ENCODE results near the gene MUC5AC. TPM values are rescaled to one million over a fixed set of nuclear protein-coding genes. Genes with fewer than 3 reads are reported as not detected.

Gene MUC5AC
- total RNA-seq, 6 experiments from 2014 or later: not detected

- H3K4me1 Mint-ChIP-seq (ENCODE audit: low read depth): no peaks in the 10 kb centered on the region
- TF ChIP-seq CTCF (IDR thresholded peaks at IDR 0.05): no peak
Observed at GRCh38 chr11:1228101-1228821, 70.5 kb downstream of the MUC5AC start.

GRCh38 chr11:1228921-1229451, 71.2 kb downstream of the MUC5AC start:
- H3K27ac Mint-ChIP-seq: no peak overlapping the region
- H3K4me1 Mint-ChIP-seq (ENCODE audit: low read depth): no peaks in the 10 kb centered on the region
- DNase-seq: no peak
- H3K36me3 Mint-ChIP-seq (ENCODE audit: low read depth): no peaks in the 10 kb centered on the region
- no peak for TF ChIP-seq CTCF (IDR thresholded peaks at IDR 0.05)
- no peak overlapping the region for H3K4me3 Mint-ChIP-seq
- peaks cover 1% of the 10 kb centered on the region for H3K27me3 Mint-ChIP-seq (ENCODE audit: insufficient read depth)
- H3K9me3 Mint-ChIP-seq: no peaks in the 10 kb centered on the region

More at GRCh38 chr11:1228101-1228821, 70.5 kb downstream of the MUC5AC start:
- Mint-ChIP-seq H3K9me3 (no peaks in the 10 kb centered on the region), H3K4me3 (no peak overlapping the region), H3K27me3 (ENCODE audit: insufficient read depth) (peaks cover 3% of the 10 kb centered on the region), H3K36me3 (ENCODE audit: low read depth) (no peaks in the 10 kb centered on the region), H3K27ac (no peak overlapping the region)
- DNase-seq: no peak

GRCh38 chr11:1229471-1230120, 71.8 kb downstream of the MUC5AC start:
- no peak for TF ChIP-seq CTCF (IDR thresholded peaks at IDR 0.05)
- Mint-ChIP-seq H3K9me3 (no peaks in the 10 kb centered on the region), H3K4me1 (ENCODE audit: low read depth) (no peaks in the 10 kb centered on the region), H3K27ac (no peak overlapping the region), H3K4me3 (no peak overlapping the region), H3K36me3 (ENCODE audit: low read depth) (no peaks in the 10 kb centered on the region), H3K27me3 (ENCODE audit: insufficient read depth) (no peaks in the 10 kb centered on the region; the same call in 1 of the 2 replicates)
- no peak for DNase-seq

GRCh38 chr11:1230121-1230455, 72.3 kb downstream of the MUC5AC start:
- no peaks in the 10 kb centered on the region for H3K9me3 Mint-ChIP-seq
- TF ChIP-seq CTCF (IDR thresholded peaks at IDR 0.05): no peak
- no peak overlapping the region for H3K4me3 Mint-ChIP-seq
- DNase-seq: no peak
- H3K36me3 Mint-ChIP-seq (ENCODE audit: low read depth): no peaks in the 10 kb centered on the region
- H3K4me1 Mint-ChIP-seq (ENCODE audit: low read depth): no peaks in the 10 kb centered on the region
- H3K27me3 Mint-ChIP-seq (ENCODE audit: insufficient read depth): no peaks in the 10 kb centered on the region; the same call in 1 of the 2 replicates
- no peak overlapping the region for H3K27ac Mint-ChIP-seq

GRCh38 chr11:1230456-1231395, 73.0 kb downstream of the MUC5AC start:
- no peaks in the 10 kb centered on the region for H3K4me1 Mint-ChIP-seq (ENCODE audit: low read depth)
- H3K36me3 Mint-ChIP-seq (ENCODE audit: low read depth): no peaks in the 10 kb centered on the region
- H3K27me3 Mint-ChIP-seq (ENCODE audit: insufficient read depth): no peaks in the 10 kb centered on the region; the same call in 1 of the 2 replicates
- no peak overlapping the region for H3K27ac Mint-ChIP-seq
- DNase-seq: no peak
- no peaks in the 10 kb centered on the region for H3K9me3 Mint-ChIP-seq
- no peak overlapping the region for H3K4me3 Mint-ChIP-seq
- TF ChIP-seq CTCF (IDR thresholded peaks at IDR 0.05): no peak

All from HFFc6 (cell line).